ENCODE results near the gene MAP3K10. TPM values are rescaled to one million over a fixed set of nuclear protein-coding genes. Genes with fewer than 3 reads are reported as not detected.

MAP3K10 gene
- 11.2 and 13.0 TPM in 2 replicates for total RNA-seq (2014; rRNA removed)
- Bru-seq, nascent RNA = percentile 54 among the genes with signal in this experiment
- BruChase-seq, experiment 1, labeled RNA remaining after a 6-hour chase = percentile 63 among the genes with signal in this experiment
- percentile 57 among the genes with signal in this experiment for BruChase-seq, experiment 2, labeled RNA remaining after a 2-hour chase
- long read RNA-seq, partial matches to known transcripts = 11 of 16 reads
- long read RNA-seq, other reads (novel, unspliced or antisense) = 5 of 16 reads

DNA sequence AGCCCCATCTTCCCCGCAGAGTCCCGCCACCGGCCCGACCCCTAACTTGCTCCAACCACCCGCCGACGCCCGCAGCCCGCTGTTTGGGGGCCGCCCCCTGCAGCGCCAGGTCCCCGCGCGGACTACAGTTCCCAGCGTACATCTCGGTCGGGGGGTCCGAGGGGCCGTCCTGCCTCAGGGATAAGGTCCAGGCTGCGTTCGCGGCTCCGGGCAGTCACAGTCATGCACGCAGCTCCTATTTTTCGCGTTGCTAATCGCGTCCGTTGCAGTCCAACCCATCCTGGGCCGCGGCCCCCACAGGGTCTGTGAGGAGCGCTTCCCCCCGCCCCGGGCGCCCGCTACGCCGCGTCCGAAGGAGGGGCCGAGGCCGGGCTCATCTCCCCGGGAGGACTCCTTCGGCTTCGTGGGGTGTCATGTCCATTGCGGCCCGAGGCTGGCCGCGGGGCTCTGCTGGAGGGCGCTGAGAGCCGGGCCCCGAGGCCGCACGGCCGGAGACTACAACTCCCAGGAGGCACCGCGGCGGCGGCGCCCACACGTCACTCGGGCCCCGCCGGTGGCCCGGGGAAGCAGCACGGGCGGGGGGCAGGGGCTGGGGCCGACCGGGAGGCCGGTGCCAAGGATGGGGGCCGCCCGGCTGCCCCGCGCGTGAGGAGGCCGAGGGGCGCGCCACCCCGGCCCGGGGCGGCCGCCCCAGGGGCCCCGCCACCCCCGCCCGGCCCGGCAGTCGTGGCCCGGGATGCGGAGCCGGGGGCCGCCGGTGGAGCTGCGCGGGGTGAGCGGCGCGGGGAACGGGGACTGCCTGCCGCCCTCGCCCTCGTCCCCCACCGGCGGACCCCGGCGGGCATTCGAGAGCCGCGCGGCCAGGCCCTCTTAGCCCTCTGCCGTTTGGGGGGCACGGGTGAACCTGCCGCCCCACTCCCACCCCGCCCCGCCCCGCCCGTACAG, at the start of gene MAP3K10:
Gene MAP3K10, plus strand, starts transcription at position 536 of the 945 bp plus-strand sequence. CDS start 606 bp downstream, outside the sequence.
- H3K27ac ChIP-seq (ENCODE audit: low read length) = peak within 1 kb of the TSS; percentile 79
- no TSS peak for BruUV-seq (replicated peaks)
- TF ChIP-seq EZH2phosphoT487 (IDR thresholded peaks at IDR 0.05; ENCODE audit: borderline replicate concordance, low read length) = no peak
- TF ChIP-seq, protein P1, sequence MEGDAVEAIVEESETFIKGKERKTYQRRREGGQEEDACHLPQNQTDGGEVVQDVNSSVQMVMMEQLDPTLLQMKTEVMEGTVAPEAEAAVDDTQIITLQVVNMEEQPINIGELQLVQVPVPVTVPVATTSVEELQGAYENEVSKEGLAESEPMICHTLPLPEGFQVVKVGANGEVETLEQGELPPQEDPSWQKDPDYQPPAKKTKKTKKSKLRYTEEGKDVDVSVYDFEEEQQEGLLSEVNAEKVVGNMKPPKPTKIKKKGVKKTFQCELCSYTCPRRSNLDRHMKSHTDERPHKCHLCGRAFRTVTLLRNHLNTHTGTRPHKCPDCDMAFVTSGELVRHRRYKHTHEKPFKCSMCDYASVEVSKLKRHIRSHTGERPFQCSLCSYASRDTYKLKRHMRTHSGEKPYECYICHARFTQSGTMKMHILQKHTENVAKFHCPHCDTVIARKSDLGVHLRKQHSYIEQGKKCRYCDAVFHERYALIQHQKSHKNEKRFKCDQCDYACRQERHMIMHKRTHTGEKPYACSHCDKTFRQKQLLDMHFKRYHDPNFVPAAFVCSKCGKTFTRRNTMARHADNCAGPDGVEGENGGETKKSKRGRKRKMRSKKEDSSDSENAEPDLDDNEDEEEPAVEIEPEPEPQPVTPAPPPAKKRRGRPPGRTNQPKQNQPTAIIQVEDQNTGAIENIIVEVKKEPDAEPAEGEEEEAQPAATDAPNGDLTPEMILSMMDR (conservative IDR thresholded peaks at IDR 0.05; ENCODE audit: low read depth, low read length) = no peak
- no peak for TF ChIP-seq EZH2 (IDR thresholded peaks at IDR 0.05; ENCODE audit: low read length, unreplicated experiment)
- CTCF ChIA-PET = interaction anchor here (0.6 kb wide), 2 partner anchors 9 to 242 kb away, joined by 10 to 11 read pairs; no protein-coding TSS in a partner anchor
- H3F3A ChIP-seq (ENCODE audit: low read length, unreplicated experiment) = no peaks in the 10 kb centered on the region
- intact Hi-C loops (cut with micrococcal nuclease) = no loop called here
- POLR2A ChIA-PET (ENCODE audit: unreplicated experiment) = no interaction called here
- peak within 1 kb of the TSS; percentile 97 for H3K4me2 ChIP-seq (ENCODE audit: low read length)
- peak; percentile 84 for ATAC-seq
- peak; percentile 61 for DNase-seq
- H2AFZ ChIP-seq (ENCODE audit: low read length) = peak within 1 kb of the TSS; percentile 100
- H3K9me2 ChIP-seq (replicated peaks; ENCODE audit: low read length) = no peaks in the 10 kb centered on the region
- H3K9ac ChIP-seq (ENCODE audit: low read length) = peak within 1 kb of the TSS; percentile 91
- no peaks in the 10 kb centered on the region for H3K36me3 ChIP-seq (ENCODE audit: low read depth, low read length)
- H3K27me3 ChIP-seq (ENCODE audit: low read length) = no peaks in the 10 kb centered on the region
- H3K9me3 ChIP-seq (ENCODE audit: low read length) = no peaks in the 10 kb centered on the region
- H4K20me1 ChIP-seq (ENCODE audit: low read length) = no peaks in the 10 kb centered on the region
- H3K4me3 ChIP-seq (ENCODE audit: low read length) = peak within 1 kb of the TSS; percentile 95
- no peaks in the 10 kb centered on the region for H3K79me2 ChIP-seq (ENCODE audit: low read length)
- peaks cover 12% of the 10 kb centered on the region for H3K4me1 ChIP-seq (ENCODE audit: insufficient read depth, low read length)

DNA sequence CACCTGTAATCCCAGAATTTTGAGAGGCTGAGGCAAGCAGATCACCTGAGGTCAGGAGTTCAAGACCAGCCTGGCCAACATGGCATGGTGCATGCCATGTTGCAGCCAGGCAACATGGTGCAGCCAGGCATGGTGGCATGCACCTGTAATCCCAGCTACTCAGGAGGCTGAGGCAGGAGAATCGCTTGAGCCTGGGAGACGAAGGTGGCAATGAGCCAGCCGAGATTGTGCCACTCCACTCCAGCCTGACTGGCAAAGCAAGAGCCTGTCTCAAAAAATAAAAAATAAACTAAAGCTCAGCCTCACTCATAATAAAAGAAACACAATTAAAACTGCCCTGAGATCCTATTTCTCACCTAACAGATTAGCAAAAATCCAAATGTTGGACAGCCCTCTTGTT, 49.7 kb upstream of the MAP3K10 start:
- no peak for ATAC-seq
- no peaks in the 10 kb centered on the region for H3K9me3 ChIP-seq (ENCODE audit: low read length)
- no peak overlapping the region for H3K4me2 ChIP-seq (ENCODE audit: low read length)
- no peak overlapping the region for H3K4me3 ChIP-seq (ENCODE audit: low read length)
- H3K27me3 ChIP-seq (ENCODE audit: low read length) = peaks cover 9% of the 10 kb centered on the region
- no TSS peak for BruUV-seq (replicated peaks)
- no peaks in the 10 kb centered on the region for H4K20me1 ChIP-seq (ENCODE audit: low read length)
- H3K4me1 ChIP-seq (ENCODE audit: insufficient read depth, low read length) = no peaks in the 10 kb centered on the region
- CTCF ChIA-PET = interaction anchor here (0.6 kb wide), 1 partner anchor 172 kb away, joined by 4 read pairs; no protein-coding TSS in a partner anchor
- POLR2A ChIA-PET (ENCODE audit: unreplicated experiment) = no interaction called here
- no peak for DNase-seq
- no peaks in the 10 kb centered on the region for H3K9me2 ChIP-seq (replicated peaks; ENCODE audit: low read length)
- H3K27ac ChIP-seq (ENCODE audit: low read length) = no peak overlapping the region
- H3K9ac ChIP-seq (ENCODE audit: low read length) = no peak overlapping the region
- H2AFZ ChIP-seq (ENCODE audit: low read length) = no peak overlapping the region
- intact Hi-C loops (cut with micrococcal nuclease) = no loop called here
- H3F3A ChIP-seq (ENCODE audit: low read length, unreplicated experiment) = no peaks in the 10 kb centered on the region
- H3K79me2 ChIP-seq (ENCODE audit: low read length) = no peaks in the 10 kb centered on the region
- no peaks in the 10 kb centered on the region for H3K36me3 ChIP-seq (ENCODE audit: low read depth, low read length)
- no peak for TF ChIP-seq EZH2phosphoT487 (IDR thresholded peaks at IDR 0.05; ENCODE audit: borderline replicate concordance, low read length)
- TF ChIP-seq, protein P1 (conservative IDR thresholded peaks at IDR 0.05; ENCODE audit: low read depth, low read length) = no peak
